Measurements from ENCODE around the gene MED7.
A peak's percentile ranks its signal among the peaks of the same experiment; 100 is the strongest.
"Not testable (repeated sequence)": the region's sequence is repeated elsewhere in the genome, so short reads cannot be mapped to it uniquely, and the experiment has no call there.

MED7 gene

GRCh38 chr5:157142317-157143126 lies at the start of gene MED7:
TSS of gene MED7 (minus strand) at chr5:157142865. CDS start at chr5:157139431, 3,434 bp downstream.
- DNase-seq (ENCODE audit: low spot score), result peak; percentile 98

- no peak for DNase-seq (ENCODE audit: low spot score)
Measured at GRCh38 chr5:157189223-157189622, 46.6 kb upstream of the MED7 start.

DNA sequence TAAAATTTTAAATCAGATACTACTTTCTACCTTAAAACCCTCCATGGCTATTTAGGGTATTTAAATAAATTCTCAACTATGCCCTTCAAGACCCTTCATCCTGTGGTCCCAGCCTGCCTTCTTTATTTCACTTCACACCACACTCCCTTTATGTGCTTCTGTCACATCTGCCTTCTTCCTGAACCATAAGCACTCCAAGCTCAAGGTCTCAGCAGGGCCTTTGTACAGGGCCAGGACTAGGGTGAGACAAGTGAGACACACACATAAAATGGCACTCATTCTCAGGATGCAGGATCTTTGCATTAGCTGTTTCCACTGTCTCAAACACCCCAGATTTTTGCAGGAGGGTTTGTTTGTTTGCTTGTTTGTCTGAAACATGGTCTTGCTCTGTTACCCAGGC lies 45.6 kb upstream of the MED7 start:
- no peak for DNase-seq (ENCODE audit: low spot score)

GRCh38 chr5:157187046-157187754 lies 44.5 kb upstream of the MED7 start:
- DNase-seq (ENCODE audit: low spot score), result no peak

DNA sequence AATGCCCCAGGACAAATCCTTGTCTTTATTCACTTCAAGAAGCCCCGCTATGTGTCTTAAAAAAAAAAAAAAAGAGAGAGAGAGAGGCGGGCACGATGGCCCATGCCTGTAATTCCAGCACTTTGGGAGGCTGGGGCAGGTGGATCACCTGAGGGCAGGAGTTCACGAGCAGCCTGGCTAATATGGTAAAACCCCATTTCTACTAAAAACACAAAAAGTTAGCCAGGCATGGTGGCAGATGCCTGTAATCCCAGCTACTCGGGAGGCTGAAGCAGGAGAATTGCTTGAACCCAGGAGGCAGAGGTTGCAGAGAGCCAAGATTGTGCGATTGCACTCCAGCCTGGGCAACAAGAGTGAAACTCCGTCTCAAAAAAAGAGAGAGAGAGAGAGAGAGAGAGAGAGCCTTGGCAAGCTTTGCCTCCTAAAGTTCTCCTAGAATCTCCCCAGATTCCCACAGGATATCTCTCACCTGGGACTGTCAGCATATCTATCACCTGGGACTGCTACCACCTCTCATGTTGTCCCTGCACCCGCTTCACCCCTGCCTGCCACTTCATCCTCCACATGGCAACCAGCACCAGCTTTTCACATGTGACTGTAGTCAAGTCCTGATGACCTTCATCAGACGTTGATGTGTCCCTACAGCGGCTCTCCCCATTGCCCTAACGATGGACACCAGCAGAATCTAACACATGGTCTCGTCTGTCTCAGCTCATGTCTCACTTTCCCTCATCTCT lies 43.8 kb upstream of the MED7 start:
- DNase-seq (ENCODE audit: low spot score), result no peak

DNA sequence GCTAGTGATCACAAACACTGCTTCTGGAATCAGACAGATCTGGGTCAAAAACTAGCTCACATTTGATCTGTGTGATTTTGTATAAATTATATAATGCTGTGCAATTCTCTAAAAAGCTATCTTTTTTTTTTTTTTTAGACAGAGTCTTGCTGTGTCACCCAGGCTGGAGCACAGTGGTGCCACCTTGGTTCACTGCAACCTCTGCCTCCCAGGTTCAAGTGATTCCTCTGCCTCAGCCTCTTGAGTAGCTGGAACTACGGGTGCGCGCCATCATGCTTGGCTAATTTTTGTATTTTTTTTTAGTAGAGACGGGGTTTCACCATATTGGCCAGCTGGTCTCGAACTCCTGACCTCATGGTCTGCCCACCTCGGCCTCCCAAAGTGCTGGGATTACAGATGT lies 42.5 kb upstream of the MED7 start:
- not testable (repeated sequence) for DNase-seq (ENCODE audit: low spot score)

- no peak for DNase-seq (ENCODE audit: low spot score)
Measured at GRCh38 chr5:157184117-157184670, 41.5 kb upstream of the MED7 start.

DNA sequence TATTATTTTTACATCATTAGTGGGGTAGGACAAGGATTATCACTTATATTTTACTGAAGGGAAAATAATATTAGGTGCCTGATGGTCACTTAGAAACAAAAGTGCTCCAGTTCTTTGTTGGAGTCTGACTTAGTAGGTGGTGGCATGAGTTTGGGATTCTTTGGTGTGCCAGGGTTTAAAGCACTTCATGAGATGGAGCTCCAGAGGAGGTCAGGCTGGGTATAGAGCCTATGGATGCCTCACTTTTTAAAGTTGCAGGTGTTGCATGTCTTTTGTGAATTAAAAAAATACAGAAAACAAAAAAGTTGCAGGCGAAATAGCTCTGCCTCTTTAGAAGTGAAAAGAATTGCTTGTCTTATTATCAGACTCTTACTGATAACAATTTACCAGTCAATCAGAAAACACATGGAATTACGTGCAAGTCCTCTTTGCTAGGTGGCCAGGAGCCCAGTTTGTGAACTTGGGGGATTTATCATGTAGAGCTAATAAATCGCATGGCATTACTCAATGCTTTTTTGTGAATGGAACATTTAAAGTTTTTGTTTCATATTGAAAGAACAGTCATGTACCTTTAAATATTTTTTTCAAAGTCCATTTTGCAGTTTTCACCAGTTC lies 39.6 kb upstream of the MED7 start:
- DNase-seq (ENCODE audit: low spot score), result no peak

- no peak for DNase-seq (ENCODE audit: low spot score)
Measured at GRCh38 chr5:157180374-157181264, 38.0 kb upstream of the MED7 start, which contains the start of gene ITK. TSS of gene ITK (plus strand) at chr5:157180840. CDS start at chr5:157180978, 138 bp downstream.

- no peak for DNase-seq (ENCODE audit: low spot score)
Measured at GRCh38 chr5:157178966-157179365, 36.3 kb upstream of the MED7 start.

- no peak for DNase-seq (ENCODE audit: low spot score)
Measured at GRCh38 chr5:157177953-157178352, 35.3 kb upstream of the MED7 start.

GRCh38 chr5:157175071-157175612 lies 32.5 kb upstream of the MED7 start:
- DNase-seq (ENCODE audit: low spot score), result no peak

- DNase-seq (ENCODE audit: low spot score), result no peak
Measured at GRCh38 chr5:157172403-157172802, 29.7 kb upstream of the MED7 start.

DNA sequence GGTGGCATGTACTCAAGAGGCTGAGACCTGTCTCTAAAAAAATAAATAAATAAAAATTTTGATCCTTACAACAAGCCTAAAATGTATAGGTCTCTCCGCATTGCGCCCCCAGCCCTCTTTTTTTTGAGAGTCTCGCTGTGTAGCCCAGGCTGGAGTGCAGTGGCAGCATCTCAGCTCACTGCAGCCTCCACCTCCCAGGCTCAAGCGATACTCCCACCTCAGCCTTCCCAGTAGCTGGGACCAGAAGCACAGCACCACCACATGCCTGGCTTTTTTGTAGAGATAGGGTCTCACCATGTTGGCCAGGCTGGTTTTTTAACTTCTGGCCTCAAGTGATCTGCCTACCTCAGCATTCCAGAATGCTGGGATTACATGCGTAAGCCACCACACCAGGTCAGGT lies 25.6 kb upstream of the MED7 start:
- no peak for DNase-seq (ENCODE audit: low spot score)

GRCh38 chr5:157167214-157167621 lies 24.6 kb upstream of the MED7 start:
- DNase-seq (ENCODE audit: low spot score), result no peak

DNA sequence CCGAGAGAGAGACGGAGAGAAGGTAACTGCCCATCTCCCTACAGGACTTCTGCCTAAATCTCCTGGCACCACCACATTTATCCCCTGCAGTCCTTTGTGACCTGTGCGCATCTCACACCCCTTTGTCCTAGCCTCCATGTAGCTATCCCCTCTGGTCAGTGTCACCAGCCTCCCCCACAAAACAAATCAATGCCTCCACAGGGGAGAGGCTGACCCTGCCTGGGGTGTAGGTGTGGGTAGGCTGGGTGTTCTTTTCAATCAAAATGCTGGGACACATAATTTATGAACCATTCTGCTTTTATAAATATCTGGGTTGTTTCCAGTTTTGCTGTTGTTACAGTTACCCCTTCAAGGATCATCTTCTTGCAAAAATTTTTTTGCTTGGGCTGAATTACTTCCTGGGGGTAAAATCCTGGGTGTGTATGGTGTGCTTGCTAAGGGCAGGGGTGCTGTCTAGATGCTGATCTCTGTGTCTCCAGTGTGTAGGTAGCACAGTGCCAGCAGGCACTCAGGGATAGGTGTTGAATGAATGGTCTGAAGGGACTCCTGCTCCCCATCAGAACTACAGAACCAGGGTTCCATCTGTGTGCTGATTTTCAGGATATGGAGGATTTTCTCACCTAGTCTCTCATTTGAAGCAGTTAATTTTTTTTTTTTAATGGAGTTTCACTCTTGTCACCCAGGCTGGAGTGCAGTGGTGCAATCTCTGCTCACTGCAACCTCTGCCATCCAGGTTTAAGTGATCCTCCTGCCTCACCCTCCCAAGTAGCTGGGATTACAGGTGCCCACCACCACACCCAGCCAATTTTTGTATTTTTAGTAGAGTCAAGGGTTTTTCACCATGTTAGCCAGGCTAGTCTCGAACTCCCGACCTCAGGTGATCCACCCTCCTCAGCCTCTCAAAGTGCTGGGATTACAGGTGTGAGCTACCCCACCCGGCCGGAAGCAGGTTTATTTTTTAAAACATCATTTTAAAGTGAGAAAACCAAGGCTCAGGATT lies 23.8 kb upstream of the MED7 start, which contains the start of gene GARIN3:
Gene GARIN3 (minus strand): TSS at position 51 of the 1,000 bp plus-strand sequence. CDS start 96 bp downstream, outside the sequence.
- DNase-seq (ENCODE audit: low spot score), result no peak

GRCh38 chr5:157165668-157166067 lies 23.0 kb upstream of the MED7 start:
- DNase-seq (ENCODE audit: low spot score), result no peak

DNA sequence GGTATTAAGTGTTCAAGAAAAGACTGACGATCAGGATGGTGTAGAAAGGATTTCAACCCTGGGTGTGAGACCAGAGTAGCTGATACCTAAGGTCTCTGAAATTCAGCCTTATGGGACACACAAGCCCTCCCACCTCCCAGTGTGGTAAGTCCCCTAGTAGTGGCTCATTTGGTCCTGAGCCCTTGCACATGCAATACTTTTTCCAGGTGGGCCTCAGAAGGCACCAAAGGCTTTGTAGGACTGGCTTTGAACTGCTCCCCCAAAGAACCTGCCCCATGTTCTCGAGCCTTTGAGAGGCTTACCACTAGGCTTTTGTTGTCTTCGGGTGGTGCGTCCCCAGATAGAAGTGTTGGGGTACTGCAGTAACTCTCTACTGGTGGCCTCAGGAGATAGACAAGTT lies 22.6 kb upstream of the MED7 start:
- DNase-seq (ENCODE audit: low spot score), result no peak

GRCh38 chr5:157164521-157164920 lies 21.9 kb upstream of the MED7 start:
- no peak for DNase-seq (ENCODE audit: low spot score)

All from hematopoietic multipotent progenitor cell treated with erythropoietin and hydrocortisone succinate and interleukin-3 and kit ligand, for 17 days (in vitro differentiated cells).